ENCODE measurements around the gene MYO5C. TPM values are rescaled to one million over a fixed set of nuclear protein-coding genes. Genes with fewer than 3 reads are reported as not detected.
"Not testable (repeated sequence)": the region's sequence is repeated elsewhere in the genome, so short reads cannot be mapped to it uniquely, and the experiment has no call there.

MYO5C gene
- total RNA-seq, 1 experiment from 2014 or later: 0.43 TPM

- H3K4me1 ChIP-seq (ENCODE audit: insufficient read depth, low read length, poor library complexity, severe bottlenecking): no peaks in the 10 kb centered on the region
- no peak for TF ChIP-seq EZH2 (IDR thresholded peaks at IDR 0.05; ENCODE audit: borderline replicate concordance, low read depth, low read length, poor library complexity, severe bottlenecking)
- TF ChIP-seq, protein P1, sequence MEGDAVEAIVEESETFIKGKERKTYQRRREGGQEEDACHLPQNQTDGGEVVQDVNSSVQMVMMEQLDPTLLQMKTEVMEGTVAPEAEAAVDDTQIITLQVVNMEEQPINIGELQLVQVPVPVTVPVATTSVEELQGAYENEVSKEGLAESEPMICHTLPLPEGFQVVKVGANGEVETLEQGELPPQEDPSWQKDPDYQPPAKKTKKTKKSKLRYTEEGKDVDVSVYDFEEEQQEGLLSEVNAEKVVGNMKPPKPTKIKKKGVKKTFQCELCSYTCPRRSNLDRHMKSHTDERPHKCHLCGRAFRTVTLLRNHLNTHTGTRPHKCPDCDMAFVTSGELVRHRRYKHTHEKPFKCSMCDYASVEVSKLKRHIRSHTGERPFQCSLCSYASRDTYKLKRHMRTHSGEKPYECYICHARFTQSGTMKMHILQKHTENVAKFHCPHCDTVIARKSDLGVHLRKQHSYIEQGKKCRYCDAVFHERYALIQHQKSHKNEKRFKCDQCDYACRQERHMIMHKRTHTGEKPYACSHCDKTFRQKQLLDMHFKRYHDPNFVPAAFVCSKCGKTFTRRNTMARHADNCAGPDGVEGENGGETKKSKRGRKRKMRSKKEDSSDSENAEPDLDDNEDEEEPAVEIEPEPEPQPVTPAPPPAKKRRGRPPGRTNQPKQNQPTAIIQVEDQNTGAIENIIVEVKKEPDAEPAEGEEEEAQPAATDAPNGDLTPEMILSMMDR (conservative IDR thresholded peaks at IDR 0.05; ENCODE audit: low read depth, low read length): no peak
- CTCF ChIA-PET: no interaction called here
- no peaks in the 10 kb centered on the region for H3K36me3 ChIP-seq (ENCODE audit: insufficient read depth, low read length, poor library complexity, severe bottlenecking)
- H3K27ac ChIP-seq (ENCODE audit: low read depth, low read length, poor library complexity, severe bottlenecking): no peak overlapping the region
- DNase-seq (ENCODE audit: low spot score): no peak
- H3K27me3 ChIP-seq (replicated peaks; ENCODE audit: insufficient read depth, low read depth, low read length, poor library complexity): no peaks in the 10 kb centered on the region
- intact Hi-C loops (cut with micrococcal nuclease; ENCODE audit: unreplicated experiment): no loop called here
- H3K4me3 ChIP-seq (ENCODE audit: low read depth, low read length, poor library complexity, severe bottlenecking): no peak overlapping the region
- no TSS peak for BruUV-seq (replicated peaks)
- H3K9me3 ChIP-seq (ENCODE audit: low read depth, low read length, poor library complexity, severe bottlenecking): no peaks in the 10 kb centered on the region
- POLR2A ChIA-PET (ENCODE audit: low non-redundant PET): no interaction called here
Observed at GRCh38 chr15:52171807-52172206, 123.8 kb downstream of the MYO5C start.

DNA sequence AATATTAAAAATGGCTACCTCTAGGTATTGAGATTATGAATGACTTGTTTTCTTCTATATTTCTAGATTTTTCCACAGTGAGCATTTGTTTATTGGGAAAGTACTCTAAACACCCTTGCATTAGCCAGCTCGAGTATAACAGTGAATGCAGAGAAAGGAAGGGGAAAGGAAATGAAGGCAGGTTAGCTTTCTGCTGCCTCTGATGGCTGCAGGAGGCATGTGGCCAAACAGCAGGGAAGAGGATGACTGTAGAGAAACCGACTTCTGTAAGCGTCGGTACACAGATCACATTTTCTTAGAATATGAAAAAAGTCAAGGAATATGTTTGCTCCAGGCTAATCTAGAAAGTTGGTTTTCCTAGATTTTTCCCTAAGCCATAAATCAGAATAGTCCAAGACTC lies 124.2 kb downstream of the MYO5C start:
- Histone ChIP-seq H3K4me3 (ENCODE audit: low read depth, low read length, poor library complexity, severe bottlenecking) (no peak overlapping the region), H3K4me1 (ENCODE audit: insufficient read depth, low read length, poor library complexity, severe bottlenecking) (no peaks in the 10 kb centered on the region), H3K9me3 (ENCODE audit: low read depth, low read length, poor library complexity, severe bottlenecking) (no peaks in the 10 kb centered on the region), H3K27me3 (replicated peaks; ENCODE audit: insufficient read depth, low read depth, low read length, poor library complexity) (no peaks in the 10 kb centered on the region), H3K27ac (ENCODE audit: low read depth, low read length, poor library complexity, severe bottlenecking) (no peak overlapping the region), H3K36me3 (ENCODE audit: insufficient read depth, low read length, poor library complexity, severe bottlenecking) (no peaks in the 10 kb centered on the region)
- DNase-seq (ENCODE audit: low spot score): no peak
- ChIA-PET CTCF (no interaction called here), POLR2A (ENCODE audit: low non-redundant PET) (no interaction called here)
- no TSS peak for BruUV-seq (replicated peaks)
- intact Hi-C loops (cut with micrococcal nuclease; ENCODE audit: unreplicated experiment): no loop called here
- TF ChIP-seq, protein P1 (conservative IDR thresholded peaks at IDR 0.05; ENCODE audit: low read depth, low read length): no peak
- TF ChIP-seq EZH2 (IDR thresholded peaks at IDR 0.05; ENCODE audit: borderline replicate concordance, low read depth, low read length, poor library complexity, severe bottlenecking): no peak

DNA sequence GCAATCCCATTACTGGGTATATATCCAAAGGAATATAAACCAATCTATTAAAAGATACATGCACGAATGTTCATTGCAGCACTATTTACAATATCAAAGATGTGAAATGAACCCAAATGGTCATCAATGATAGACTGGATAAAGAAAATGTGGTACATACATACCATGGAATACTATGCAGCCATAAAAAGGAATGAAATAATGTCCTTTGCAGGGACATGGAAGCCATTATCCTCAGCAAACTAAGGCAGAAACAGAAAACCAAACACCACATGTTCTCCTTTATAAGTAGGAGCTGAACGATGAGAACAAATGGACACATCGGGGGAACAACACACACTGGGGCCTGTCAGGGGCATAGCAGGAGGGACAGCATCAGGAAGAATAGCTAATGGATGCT lies 125.4 kb downstream of the MYO5C start:
- H3K4me3 ChIP-seq (ENCODE audit: low read depth, low read length, poor library complexity, severe bottlenecking); H3K4me1 ChIP-seq (ENCODE audit: insufficient read depth, low read length, poor library complexity, severe bottlenecking); DNase-seq (ENCODE audit: low spot score); CTCF ChIA-PET; BruUV-seq (replicated peaks); intact Hi-C loops (cut with micrococcal nuclease; ENCODE audit: unreplicated experiment); H3K9me3 ChIP-seq (ENCODE audit: low read depth, low read length, poor library complexity, severe bottlenecking); H3K27ac ChIP-seq (ENCODE audit: low read depth, low read length, poor library complexity, severe bottlenecking); H3K36me3 ChIP-seq (ENCODE audit: insufficient read depth, low read length, poor library complexity, severe bottlenecking); H3K27me3 ChIP-seq (replicated peaks; ENCODE audit: insufficient read depth, low read depth, low read length, poor library complexity); POLR2A ChIA-PET (ENCODE audit: low non-redundant PET): not testable (repeated sequence)

DNA sequence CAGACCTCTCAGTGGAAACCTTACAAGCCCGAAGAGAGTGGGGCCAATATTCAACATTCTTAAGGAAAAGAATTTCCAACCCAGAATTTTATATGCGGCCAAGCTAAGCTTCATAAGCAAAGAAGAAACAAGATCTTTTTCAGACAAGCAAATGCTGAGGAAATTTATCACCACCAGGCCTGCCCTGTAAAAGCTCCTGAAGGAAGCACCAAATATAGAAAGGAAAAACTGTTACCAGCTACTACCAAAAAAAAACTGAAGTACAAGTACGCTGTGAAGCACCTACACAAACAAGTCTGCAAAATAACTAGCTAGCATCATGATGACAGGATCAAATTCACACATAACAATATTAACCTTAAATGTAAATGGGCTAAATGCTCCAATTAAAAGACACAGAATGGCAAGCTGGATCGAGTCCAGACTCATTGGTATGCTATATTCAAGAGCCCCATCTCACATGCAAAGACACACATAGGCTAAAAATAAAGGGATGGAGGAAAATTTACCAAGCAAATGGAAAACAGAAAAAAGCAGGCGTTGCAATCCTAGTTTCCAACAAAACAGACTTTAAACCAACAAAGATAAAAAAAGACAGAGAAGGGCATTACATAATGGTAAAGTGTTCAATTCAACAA lies 130.0 kb downstream of the MYO5C start:
- POLR2A ChIA-PET (ENCODE audit: low non-redundant PET): interaction anchor here (0.6 kb wide), 1 partner anchor 173 kb away, joined by 3 read pairs; no protein-coding TSS in a partner anchor
- intact Hi-C loops (cut with micrococcal nuclease; ENCODE audit: unreplicated experiment); H3K27me3 ChIP-seq (replicated peaks; ENCODE audit: insufficient read depth, low read depth, low read length, poor library complexity); DNase-seq (ENCODE audit: low spot score); H3K27ac ChIP-seq (ENCODE audit: low read depth, low read length, poor library complexity, severe bottlenecking); H3K4me3 ChIP-seq (ENCODE audit: low read depth, low read length, poor library complexity, severe bottlenecking); H3K36me3 ChIP-seq (ENCODE audit: insufficient read depth, low read length, poor library complexity, severe bottlenecking); BruUV-seq (replicated peaks); H3K9me3 ChIP-seq (ENCODE audit: low read depth, low read length, poor library complexity, severe bottlenecking); CTCF ChIA-PET: not testable (repeated sequence)
- H3K4me1 ChIP-seq (ENCODE audit: insufficient read depth, low read length, poor library complexity, severe bottlenecking): peaks cover 10% of the 10 kb centered on the region

All from A673 (cell line).